Measurements from ENCODE around the gene PTPRB.

The PTPRB gene

DNA sequence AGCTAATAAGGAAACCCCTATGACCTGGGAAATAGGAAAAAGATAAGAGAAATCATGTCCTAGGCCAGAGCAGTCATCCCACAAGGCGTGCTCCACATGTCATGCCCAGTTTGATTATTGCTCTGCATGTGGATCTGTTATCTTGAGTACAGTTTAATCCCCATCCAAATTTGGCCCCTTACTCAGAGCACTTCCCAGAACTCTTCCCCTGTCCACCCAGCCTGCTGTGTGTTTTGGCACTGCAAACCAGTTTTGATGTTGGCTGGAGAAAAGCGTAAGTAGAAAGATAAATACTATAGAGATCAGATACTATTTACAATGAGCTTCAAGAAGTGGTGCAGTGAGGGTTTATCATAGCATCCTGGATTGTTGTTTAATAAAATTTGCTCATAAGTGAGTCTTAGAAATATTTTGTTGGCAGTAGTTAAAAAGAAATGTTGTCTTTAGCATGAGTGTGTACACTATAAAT, 83.8 kb downstream of the PTPRB start:
- H3K4me3 ChIP-seq (replicated peaks; ENCODE audit: low read depth, low read length): no peak overlapping the region
- no peak for DNase-seq (ENCODE audit: extremely low read depth, insufficient read length)
- no peaks in the 10 kb centered on the region for H3K36me3 ChIP-seq (ENCODE audit: control insufficient read depth, insufficient read depth, low read length)
- TF ChIP-seq, protein P1, sequence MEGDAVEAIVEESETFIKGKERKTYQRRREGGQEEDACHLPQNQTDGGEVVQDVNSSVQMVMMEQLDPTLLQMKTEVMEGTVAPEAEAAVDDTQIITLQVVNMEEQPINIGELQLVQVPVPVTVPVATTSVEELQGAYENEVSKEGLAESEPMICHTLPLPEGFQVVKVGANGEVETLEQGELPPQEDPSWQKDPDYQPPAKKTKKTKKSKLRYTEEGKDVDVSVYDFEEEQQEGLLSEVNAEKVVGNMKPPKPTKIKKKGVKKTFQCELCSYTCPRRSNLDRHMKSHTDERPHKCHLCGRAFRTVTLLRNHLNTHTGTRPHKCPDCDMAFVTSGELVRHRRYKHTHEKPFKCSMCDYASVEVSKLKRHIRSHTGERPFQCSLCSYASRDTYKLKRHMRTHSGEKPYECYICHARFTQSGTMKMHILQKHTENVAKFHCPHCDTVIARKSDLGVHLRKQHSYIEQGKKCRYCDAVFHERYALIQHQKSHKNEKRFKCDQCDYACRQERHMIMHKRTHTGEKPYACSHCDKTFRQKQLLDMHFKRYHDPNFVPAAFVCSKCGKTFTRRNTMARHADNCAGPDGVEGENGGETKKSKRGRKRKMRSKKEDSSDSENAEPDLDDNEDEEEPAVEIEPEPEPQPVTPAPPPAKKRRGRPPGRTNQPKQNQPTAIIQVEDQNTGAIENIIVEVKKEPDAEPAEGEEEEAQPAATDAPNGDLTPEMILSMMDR (IDR thresholded peaks at IDR 0.05; ENCODE audit: insufficient read depth, low read length, poor library complexity, severe bottlenecking): no peak
- H3K27me3 ChIP-seq (replicated peaks; ENCODE audit: control insufficient read depth, insufficient read depth, low read length): peaks cover 2% of the 10 kb centered on the region

DNA sequence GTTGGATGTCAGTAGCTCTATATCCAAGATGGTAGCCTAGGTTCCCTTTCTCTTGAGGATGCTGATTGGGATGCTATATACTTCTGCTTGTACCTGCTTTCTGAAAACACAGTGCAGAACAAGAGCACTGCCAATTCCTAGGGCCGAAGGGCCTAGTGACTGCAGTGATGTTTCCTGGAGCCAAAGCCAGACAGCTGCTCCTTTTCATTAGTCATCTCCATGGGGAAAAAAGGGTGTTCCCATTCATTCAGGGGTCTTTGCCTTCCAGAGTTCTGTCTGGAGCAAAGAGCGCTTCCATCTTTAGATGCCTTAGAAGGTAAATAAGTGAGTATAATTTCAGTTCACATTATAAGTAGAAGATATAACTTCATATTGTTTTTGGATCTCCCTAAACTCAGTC, 85.5 kb downstream of the PTPRB start:
- DNase-seq (ENCODE audit: extremely low read depth, insufficient read length): no peak
- Histone ChIP-seq H3K36me3 (ENCODE audit: control insufficient read depth, insufficient read depth, low read length) (no peaks in the 10 kb centered on the region), H3K27me3 (replicated peaks; ENCODE audit: control insufficient read depth, insufficient read depth, low read length) (peaks cover 2% of the 10 kb centered on the region), H3K4me3 (replicated peaks; ENCODE audit: low read depth, low read length) (no peak overlapping the region)
- TF ChIP-seq, protein P1 (IDR thresholded peaks at IDR 0.05; ENCODE audit: insufficient read depth, low read length, poor library complexity, severe bottlenecking): no peak

DNA sequence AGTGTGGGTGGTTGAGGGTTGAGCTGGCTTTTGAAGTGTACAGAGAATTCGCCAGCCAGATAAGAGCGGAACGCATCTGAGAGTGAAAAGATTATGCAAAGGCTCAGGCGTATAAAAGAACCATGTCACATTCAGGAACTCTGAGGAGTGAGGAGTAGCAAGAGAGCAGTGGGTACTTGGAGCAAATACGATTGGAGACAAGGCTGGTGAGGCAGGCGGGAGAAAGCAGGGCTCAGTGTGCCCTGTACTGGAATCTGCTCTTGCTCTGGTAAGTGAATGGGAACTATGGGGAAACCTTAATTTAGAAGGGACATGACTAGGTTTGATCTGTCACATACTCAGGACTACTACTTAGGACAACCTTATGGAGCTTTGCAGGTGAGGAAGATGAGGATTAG, 87.0 kb downstream of the PTPRB start:
- TF ChIP-seq, protein P1 (IDR thresholded peaks at IDR 0.05; ENCODE audit: insufficient read depth, low read length, poor library complexity, severe bottlenecking): no peak
- no peak for DNase-seq (ENCODE audit: extremely low read depth, insufficient read length)
- no peaks in the 10 kb centered on the region for H3K27me3 ChIP-seq (replicated peaks; ENCODE audit: control insufficient read depth, insufficient read depth, low read length)
- no peaks in the 10 kb centered on the region for H3K36me3 ChIP-seq (ENCODE audit: control insufficient read depth, insufficient read depth, low read length)
- H3K4me3 ChIP-seq (replicated peaks; ENCODE audit: low read depth, low read length): no peak overlapping the region

DNA sequence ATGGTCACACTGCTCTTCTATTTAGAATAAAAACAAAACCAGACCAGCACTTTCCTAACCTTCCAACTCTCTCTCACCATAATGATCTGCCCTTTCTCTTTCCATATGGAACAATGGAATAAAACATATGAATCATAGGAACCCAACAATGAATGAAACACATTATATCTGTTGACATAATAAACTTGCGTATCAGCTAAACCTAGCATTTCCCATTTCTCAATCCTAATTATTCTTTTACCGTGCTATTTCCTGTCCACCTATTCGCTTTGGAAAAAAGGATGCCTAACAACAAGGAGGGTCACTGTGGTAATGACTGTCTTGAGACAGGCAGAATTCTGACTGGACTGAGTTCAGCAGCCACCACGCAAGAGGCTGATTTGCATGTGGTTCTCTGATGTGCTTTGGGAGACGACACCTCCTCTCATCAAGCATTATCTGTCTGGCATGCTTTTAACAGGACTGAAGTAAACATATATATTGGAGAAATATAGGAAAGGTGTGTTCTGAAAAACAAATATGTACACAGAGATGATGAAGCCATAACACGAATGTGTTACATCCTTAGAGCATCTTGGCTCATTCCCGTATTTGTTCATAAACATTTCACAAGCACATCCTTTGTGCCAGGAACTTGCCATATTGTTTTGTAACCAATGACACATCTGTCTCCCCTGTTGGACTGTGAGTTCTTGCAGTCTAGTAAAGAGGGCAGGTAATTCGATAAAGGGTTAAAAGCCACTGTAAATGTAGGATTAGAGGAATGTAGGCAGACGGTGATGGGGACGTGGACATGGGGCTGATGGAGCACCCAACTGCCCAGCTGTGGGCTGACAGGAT, 87.7 kb downstream of the PTPRB start:
- H3K36me3 ChIP-seq (ENCODE audit: control insufficient read depth, insufficient read depth, low read length): no peaks in the 10 kb centered on the region

DNA sequence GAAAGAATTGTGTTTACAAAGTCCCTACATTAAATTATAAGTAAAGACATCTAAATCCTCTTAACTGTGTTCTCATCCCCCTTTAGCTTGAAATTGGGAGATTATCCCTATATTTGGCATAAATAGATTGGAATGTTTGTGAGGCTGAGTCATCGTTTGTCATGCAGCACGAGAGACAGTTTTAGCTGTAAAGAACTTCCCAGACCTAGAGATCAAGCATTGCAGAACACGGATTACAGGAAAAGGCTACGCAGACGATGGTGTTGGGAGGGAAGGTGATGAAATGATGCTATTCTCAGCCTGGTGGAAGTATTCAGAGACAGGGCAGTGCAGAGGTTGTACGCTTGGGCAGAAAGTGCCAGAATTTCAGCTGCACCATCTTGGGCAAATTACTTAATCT, 93.8 kb downstream of the PTPRB start:
- Histone ChIP-seq H3K4me3 (replicated peaks; ENCODE audit: low read depth, low read length) (no peak overlapping the region), H3K27me3 (replicated peaks; ENCODE audit: control insufficient read depth, insufficient read depth, low read length) (no peaks in the 10 kb centered on the region), H3K36me3 (ENCODE audit: control insufficient read depth, insufficient read depth, low read length) (no peaks in the 10 kb centered on the region)
- no peak for DNase-seq (ENCODE audit: extremely low read depth, insufficient read length)
- TF ChIP-seq, protein P1 (IDR thresholded peaks at IDR 0.05; ENCODE audit: insufficient read depth, low read length, poor library complexity, severe bottlenecking): no peak

More for the DNA sequence above, 87.7 kb downstream of the PTPRB start:
- no peaks in the 10 kb centered on the region for H3K27me3 ChIP-seq (replicated peaks; ENCODE audit: control insufficient read depth, insufficient read depth, low read length)
- DNase-seq (ENCODE audit: extremely low read depth, insufficient read length): no peak
- TF ChIP-seq, protein P1 (IDR thresholded peaks at IDR 0.05; ENCODE audit: insufficient read depth, low read length, poor library complexity, severe bottlenecking): no peak
- H3K4me3 ChIP-seq (replicated peaks; ENCODE audit: low read depth, low read length): no peak overlapping the region

Data from GM06990 (cell line).